ENCODE data around the gene OR56A4. TPM values are rescaled to one million over a fixed set of nuclear protein-coding genes. Genes with fewer than 3 reads are reported as not detected.

Gene OR56A4
- total RNA-seq, 4 donors from 2014 or later = not detected

DNA sequence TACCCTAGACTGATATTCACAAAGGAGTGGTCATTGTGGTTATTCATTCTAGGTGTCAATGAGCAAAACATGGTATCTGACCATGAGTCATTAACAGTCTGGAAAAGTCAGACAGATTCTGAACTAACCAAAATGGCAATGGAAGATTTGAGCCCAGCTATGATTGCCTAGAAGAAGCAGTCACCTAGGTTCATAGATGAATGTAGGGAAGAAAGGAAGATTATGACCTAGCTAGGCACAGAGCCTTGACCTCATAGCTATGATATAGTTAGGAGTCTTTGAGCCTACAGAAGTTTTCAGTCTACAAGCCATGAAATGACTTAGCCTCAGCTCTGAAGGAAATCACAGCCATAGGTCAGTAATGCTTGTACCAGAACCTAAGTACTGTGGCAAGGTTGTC lies 351 bp downstream of the OR56A4 start:
- H3K27ac ChIP-seq = no peak overlapping the region
- no peaks in the 10 kb centered on the region for H3K36me3 ChIP-seq
- no peak for DNase-seq
- no peak overlapping the region for H3K4me3 ChIP-seq
- H3K27me3 ChIP-seq = no peaks in the 10 kb centered on the region
- TF ChIP-seq POLR2A (IDR thresholded peaks at IDR 0.05) = no peak
- no peak for TF ChIP-seq CTCF (IDR thresholded peaks at IDR 0.05)
- intact Hi-C loops (cut with DNase I; ENCODE audit: low total_unique reads) = no loop called here
- no peaks in the 10 kb centered on the region for H3K4me1 ChIP-seq
- no peaks in the 10 kb centered on the region for H3K9me3 ChIP-seq

GRCh38 chr11:6002202-6002699 lies 4.5 kb downstream of the OR56A4 start:
- Histone ChIP-seq H3K27ac (no peak overlapping the region), H3K4me3 (no peak overlapping the region), H3K27me3 (no peaks in the 10 kb centered on the region), H3K4me1 (no peaks in the 10 kb centered on the region), H3K9me3 (no peaks in the 10 kb centered on the region), H3K36me3 (no peaks in the 10 kb centered on the region)
- TF ChIP-seq POLR2A (IDR thresholded peaks at IDR 0.05) = no peak
- no peak for TF ChIP-seq CTCF (IDR thresholded peaks at IDR 0.05)
- DNase-seq = no peak
- intact Hi-C loops (cut with DNase I; ENCODE audit: low total_unique reads) = no loop called here

DNA sequence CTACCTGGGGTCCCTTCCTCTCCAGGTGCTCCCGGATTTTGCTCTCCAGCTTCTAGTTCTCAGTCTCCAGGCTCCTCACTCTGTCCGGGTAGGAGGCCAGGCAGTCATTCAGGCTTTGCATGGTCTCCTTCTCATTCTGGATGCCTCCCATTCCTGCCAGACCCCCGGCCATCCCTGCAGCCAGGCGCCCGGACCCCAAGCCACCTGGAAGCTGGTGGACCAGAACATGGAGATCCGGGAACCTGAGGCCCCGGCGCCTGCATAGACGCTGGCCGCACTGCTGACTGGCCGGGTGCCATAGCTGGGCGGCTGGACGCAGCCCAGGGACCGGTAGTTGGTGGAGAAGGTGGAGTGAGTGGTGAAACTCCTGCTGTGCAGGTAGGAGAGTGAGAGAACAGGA lies 12.0 kb downstream of the OR56A4 start:
- Histone ChIP-seq H3K27ac (no peak overlapping the region), H3K4me1 (no peaks in the 10 kb centered on the region), H3K36me3 (no peaks in the 10 kb centered on the region), H3K4me3 (no peak overlapping the region), H3K27me3 (no peaks in the 10 kb centered on the region), H3K9me3 (no peaks in the 10 kb centered on the region)
- intact Hi-C loops (cut with DNase I; ENCODE audit: low total_unique reads) = no loop called here
- DNase-seq = no peak
- no peak for TF ChIP-seq POLR2A (IDR thresholded peaks at IDR 0.05)
- no peak for TF ChIP-seq CTCF (IDR thresholded peaks at IDR 0.05)

DNA sequence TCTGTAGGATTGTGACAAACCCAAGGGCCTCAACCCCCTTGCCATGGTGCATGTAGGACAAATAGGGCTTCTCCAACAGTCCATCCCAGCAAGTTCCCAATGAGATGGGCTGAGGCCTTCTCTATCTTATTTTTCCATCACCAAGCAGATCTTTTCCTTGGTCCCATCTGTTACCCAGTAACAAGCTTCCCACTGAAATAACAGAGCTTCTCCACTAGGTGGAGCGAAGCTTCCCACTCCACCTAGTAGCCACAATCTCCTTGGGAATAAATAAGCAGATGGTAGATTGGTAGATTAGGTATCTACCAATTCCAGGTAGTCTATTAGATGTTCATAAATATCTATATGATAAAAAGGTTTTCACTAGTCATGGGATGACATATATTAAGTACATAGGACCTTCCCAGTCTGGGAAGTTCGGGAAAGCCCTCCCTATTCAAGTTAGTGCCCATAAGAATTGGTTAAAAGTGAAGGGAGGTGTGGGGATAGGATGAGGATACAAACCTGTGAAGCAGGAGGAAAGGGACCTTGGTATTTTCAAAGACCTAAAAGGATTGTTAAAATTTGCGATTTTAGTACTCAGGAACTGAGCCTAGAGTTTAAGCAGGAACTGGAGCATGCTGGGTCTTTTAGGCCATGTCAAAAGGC lies 14.0 kb downstream of the OR56A4 start:
- TF ChIP-seq POLR2A (IDR thresholded peaks at IDR 0.05) (no peak), CTCF (IDR thresholded peaks at IDR 0.05) (peak in 2 of 4 experiments; percentile 16 to 28)
- no peak for DNase-seq
- intact Hi-C loops (cut with DNase I; ENCODE audit: low total_unique reads) = no loop called here
- H3K27me3 ChIP-seq = no peaks in the 10 kb centered on the region
- no peak overlapping the region for H3K4me3 ChIP-seq
- no peak overlapping the region for H3K27ac ChIP-seq
- no peaks in the 10 kb centered on the region for H3K36me3 ChIP-seq
- no peaks in the 10 kb centered on the region for H3K9me3 ChIP-seq
- H3K4me1 ChIP-seq = no peaks in the 10 kb centered on the region

DNA sequence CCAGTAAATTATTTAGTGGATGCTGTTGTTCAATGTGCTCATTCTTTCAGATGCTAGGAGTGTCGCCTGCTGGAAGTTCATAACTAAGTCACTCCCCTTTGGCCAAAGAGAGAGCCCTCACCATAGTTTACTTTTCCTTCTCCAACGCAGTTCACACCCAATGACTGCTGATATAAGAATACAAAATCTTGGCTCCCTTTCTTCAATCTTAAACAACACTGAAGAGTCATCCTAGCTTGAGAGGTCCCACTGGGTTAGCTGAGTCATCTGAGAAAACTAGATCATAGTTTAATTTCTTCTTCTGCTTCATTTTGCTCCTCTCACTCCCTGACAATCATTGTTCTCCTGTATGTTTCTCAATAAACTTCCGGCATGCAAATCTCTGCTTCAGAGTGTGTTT lies 14.6 kb downstream of the OR56A4 start:
- DNase-seq = no peak
- intact Hi-C loops (cut with DNase I; ENCODE audit: low total_unique reads) = no loop called here

More for the DNA sequence above, 14.6 kb downstream of the OR56A4 start:
- H3K4me3 ChIP-seq = no peak overlapping the region
- H3K27ac ChIP-seq = no peak overlapping the region
- H3K4me1 ChIP-seq = no peaks in the 10 kb centered on the region
- no peaks in the 10 kb centered on the region for H3K9me3 ChIP-seq
- TF ChIP-seq POLR2A (IDR thresholded peaks at IDR 0.05) (no peak), CTCF (IDR thresholded peaks at IDR 0.05) (no peak)
- H3K36me3 ChIP-seq = no peaks in the 10 kb centered on the region
- H3K27me3 ChIP-seq = no peaks in the 10 kb centered on the region

Data from uterus (tissue), 4 donors.